GM19043 (cell line): ENCODE data around the gene GAREM1.
A peak's percentile ranks its signal among the peaks of the same experiment; 100 is the strongest.
"Not testable (repeated sequence)": the region's sequence is repeated elsewhere in the genome, so short reads cannot be mapped to it uniquely, and the experiment has no call there.

Source experiments
- ATAC-seq: cut with Tn5 transposase; IDR thresholded peaks from one replicate; pipeline ENCODE4 v1.9.1; 2021; ENCODE audit warnings: low read depth; ENCODE audit not compliant: unreplicated experiment

The GAREM1 gene

DNA sequence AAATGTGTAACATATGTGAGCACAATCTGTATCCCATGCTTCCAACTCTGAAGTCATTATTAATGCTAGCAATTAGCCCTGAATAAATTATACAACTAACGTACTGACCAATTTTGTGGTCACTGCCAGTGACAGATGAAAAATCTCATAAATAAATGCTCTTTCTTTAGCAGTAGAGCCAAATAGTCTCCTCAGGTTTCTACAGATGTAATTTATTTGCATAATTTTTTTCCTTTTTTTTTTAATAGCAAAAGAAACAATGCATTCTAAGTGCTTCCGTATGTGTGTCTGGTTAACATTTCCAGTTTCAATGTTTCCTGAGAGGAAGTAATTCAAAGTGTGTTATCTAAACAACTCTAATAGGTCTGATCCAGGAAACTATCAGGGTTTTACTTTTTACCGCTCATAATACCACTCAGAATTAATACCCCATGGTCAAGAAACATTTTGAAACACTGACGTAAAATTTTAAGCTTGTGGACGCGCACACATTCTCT is 172.5 kb downstream of the GAREM1 start:
- no peak for ATAC-seq

DNA sequence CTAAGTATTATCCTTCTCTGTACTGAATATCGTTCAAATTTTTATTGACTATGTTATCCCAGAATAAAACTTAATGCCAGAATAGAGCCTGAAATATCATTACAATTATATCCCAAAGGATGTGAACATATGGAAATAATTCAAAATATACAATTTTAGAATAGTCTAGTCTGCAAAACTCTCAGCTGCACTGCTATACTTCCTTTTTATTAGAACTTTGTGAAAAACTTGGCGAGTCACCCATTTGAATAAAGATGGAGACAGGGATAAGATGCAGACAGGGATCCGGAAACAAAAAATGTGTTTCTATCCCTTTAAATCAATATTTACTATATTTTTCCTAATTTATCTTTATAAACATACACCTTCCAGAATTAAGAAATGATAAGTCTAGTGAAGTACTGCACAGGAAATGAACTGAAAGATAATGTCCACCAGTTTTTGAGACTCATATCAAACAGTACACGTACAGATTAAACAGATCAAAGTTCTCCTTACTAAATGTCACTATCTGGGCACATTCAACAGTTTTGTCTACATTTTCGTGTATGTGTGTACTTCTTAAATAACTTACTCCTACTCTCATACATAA is 173.0 kb downstream of the GAREM1 start:
- ATAC-seq, result no peak

DNA sequence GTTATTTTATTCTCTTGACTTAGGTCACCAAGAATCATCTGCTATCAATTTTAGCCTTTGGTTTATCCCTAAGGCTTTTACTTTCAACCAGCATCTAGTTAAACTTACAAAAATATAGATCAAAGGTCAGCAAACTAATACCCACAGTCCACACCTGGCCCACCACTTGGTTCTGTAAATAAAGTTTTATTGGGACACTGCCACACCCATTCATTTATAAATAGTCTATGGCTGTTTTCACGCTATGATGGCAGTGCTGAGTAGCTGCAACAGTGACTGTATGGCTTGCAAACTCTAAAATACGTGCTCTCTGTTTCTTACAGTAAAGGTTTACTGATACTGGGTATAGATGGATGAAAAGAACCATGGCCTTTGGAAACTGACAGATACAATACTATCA is 173.8 kb downstream of the GAREM1 start:
- no peak for ATAC-seq

DNA sequence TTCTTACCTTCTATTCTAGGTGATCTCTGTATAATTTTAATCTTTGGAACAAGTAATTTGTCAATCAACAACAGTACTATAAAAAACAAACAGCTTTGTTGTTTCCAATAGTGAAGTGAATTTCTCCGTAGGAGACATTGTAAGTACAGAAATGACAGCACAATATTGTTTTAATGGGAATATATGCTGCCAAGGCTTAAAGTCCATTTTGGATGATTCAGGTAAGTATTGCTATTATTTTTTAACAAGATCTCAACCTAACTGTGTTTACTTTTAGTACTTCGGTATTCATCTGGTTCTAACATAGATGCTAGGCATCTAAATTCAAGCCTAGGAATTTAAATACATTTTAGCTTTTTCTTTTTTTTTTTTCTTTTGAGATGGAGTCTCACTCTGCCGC is 175.1 kb downstream of the GAREM1 start:
- no peak for ATAC-seq

DNA sequence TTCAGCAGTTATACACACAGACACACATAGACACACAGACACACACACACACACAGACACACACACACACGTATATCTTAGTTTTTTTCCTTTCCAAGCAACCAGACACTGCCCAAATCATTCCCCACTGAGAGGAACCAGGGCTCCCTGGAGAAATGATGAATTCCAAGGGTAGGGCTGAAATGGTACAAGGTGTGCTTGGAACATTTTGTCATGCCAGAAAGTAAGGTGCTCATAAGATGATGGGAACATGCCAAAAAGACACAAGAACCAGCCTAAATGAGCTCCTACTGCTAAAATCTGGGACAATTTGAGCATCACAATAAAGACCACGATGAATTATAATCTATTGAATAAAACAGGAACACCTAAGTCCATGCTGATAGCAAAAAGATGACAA is 177.6 kb downstream of the GAREM1 start:
- no peak for ATAC-seq

DNA sequence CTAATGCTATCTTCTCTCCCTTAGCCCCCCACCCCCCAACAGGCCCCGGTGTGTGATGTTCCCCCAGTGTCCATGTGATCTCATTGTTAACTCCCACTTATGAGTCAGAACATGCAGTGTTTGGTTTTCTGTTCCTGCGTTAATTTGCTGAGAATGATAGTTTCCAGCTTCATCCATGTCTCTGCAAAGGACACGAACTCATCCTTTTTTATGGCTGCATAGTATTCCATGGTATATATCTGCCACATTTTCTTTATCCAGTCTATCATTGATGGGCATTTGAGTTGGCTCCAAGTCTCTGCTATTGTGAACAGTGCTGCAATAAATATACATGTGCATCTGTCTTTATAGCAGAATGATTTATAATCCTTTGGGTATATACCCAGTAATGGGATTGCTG is 179.1 kb downstream of the GAREM1 start:
- not testable (repeated sequence) for ATAC-seq

DNA sequence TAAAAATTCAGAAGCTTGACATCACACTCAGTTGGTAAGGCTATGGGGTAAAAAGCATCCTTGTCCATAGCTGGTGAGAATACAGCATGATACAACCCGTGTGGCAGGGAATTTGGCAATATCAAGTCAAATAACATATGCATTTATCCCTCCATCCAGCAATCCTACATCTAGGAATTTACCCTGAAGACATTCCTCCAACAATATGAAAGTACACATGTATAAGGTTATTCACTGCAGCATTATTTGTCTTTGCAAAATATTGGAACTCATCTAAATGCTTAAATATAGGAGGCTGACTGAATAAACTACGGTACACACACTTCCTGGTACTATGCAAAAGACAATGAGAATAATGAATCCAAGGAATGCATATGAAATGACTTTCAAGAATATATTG is 179.9 kb downstream of the GAREM1 start:
- no peak for ATAC-seq

DNA sequence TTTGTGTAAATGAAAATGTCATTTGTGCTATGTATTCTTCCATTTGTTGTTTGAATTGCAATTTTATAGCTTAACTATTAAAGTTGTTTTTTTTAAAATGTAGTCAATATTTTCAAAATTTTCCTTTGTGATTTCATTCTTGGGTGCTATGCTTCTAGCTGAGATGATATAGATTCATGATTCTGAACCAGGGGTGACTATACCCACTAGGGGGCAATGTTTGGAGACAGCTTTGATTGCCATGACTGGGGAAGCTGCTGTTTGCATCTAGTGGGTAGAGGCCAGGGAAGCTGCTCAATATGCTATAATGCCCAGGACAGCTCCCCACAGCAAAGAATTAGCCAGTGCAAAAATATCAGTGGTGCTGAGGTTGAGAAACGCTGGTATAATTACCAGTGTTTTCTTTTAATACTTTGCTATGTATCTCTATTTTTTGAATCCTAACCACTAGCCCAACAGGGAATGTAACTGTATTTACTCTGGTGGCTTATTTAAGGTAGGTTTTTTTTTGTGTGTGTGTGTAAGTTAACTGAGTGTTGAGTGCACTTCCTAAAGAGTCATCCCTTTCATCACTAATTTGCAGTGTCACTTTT is 181.1 kb downstream of the GAREM1 start:
- peak; percentile 74 for ATAC-seq

DNA sequence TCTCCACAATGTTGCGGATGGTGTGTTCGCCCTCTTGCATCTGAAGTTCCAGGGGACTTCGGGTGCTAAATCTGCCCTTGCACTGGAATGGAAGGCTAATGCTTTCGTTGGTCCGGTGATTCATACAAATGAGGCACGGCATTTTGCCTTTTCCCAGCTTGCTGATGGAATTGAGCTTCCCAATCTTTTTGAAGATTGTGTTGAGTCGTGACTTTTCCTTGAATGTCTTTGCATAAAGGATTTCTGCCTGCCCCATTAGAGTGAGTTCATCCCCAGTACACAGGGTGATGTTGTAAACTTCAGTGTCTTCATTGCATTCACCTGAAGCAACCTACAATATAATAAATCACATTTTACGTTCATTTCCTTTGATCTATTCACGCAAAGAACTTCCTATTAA is 182.8 kb downstream of the GAREM1 start:
- no peak for ATAC-seq

DNA sequence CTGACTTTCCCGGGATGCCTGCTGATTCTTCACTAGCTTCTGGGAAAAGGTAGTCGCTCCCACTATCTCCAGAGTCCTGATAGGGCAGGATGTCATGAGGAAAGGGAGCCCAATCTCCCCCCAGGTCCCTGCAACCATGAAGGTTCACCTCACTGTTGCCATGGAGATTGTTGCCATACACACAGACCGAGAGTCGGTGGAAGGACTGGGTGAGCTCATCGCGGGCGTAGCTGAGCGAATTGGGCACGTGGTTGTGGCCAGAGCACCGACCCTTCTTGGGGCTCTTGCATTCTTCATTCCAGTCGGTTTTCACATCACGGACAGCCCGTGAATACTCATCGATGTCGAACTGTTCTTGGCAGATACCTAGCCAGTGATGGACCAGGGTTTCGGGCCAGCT is 183.4 kb downstream of the GAREM1 start:
- no peak for ATAC-seq

DNA sequence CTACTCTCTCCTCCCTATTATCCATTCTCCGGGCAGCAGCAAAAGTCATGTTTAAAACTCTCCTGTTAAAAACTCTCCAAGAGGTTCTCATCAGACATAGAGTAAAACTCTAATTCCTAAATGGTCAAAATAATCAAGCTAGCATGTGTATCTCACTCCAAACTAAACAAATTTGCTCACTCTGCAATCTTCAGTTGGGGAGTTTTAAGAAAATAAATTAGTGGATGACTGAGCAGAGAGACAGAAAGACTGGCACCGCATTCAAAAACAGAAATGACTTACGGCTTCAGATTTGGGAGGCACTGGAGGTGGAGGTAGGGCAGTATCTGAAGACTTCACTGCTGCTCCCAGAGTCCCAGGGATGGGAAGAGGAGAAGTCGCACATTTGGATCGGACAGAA is 183.9 kb downstream of the GAREM1 start:
- no peak for ATAC-seq

DNA sequence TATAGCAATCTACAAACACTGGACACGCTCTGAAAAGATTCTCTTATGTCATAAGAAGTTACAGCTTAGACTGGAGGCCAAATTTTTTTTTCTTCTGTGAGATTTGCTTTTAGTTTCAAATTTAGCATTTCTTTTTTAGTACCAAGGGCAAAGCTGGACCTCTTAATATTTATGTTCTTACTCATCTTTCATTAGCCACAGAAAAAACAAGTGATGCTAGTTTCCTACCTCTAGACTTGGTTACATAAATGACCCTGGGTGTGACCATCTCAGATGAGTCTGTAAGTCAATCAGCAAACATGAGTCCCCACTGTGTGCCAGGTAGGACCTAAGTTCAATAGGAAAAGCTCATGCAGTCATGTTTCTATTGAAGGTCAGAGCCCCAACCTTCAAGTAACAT is 186.4 kb downstream of the GAREM1 start:
- ATAC-seq, result no peak

DNA sequence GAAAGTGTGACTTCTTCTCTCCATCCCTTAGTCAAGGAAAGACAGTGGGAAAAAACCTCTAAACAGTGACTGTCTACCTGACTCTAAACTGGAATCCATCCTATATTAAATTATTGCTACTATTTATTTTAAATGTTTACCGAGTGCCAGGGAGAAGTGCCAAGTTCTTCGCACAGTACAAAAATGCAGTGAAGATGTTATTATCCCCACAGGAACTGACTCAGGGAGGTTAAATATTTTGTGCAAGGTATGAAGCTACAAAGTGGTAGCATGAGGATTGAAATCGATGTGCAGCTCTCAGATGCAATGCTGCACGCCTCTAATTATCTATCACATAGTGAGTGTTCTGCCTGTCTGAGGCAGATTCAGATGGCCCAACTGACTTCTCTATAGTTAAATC is 189.8 kb downstream of the GAREM1 start:
- no peak for ATAC-seq

DNA sequence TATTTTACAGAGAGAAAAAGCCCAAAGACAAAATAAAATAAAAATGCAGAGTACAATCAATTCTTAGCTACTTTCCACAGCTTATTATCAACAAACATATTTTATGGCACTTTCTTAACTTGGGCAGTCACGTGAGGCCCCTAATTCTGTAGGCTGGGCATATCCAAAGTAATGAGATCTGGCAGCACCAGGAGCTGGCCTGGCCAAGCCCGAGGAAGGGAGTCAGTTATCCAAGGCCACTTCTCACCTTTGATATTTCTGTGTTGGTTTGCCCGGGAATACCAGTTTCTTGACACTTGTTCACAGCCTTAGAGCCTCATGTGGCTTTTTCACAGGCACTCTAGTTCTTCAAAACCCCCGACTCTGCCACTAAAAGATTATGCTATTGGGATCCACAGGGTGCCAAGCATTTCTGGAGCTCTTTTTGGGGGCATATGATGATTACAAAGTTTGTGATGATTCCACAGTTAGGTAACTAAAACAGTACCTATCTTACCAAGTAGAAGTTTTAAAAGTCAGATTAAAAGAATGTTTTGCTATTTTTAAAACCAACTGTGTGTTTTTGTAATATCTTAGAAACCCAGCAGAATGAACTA is 190.4 kb downstream of the GAREM1 start:
- no peak for ATAC-seq

DNA sequence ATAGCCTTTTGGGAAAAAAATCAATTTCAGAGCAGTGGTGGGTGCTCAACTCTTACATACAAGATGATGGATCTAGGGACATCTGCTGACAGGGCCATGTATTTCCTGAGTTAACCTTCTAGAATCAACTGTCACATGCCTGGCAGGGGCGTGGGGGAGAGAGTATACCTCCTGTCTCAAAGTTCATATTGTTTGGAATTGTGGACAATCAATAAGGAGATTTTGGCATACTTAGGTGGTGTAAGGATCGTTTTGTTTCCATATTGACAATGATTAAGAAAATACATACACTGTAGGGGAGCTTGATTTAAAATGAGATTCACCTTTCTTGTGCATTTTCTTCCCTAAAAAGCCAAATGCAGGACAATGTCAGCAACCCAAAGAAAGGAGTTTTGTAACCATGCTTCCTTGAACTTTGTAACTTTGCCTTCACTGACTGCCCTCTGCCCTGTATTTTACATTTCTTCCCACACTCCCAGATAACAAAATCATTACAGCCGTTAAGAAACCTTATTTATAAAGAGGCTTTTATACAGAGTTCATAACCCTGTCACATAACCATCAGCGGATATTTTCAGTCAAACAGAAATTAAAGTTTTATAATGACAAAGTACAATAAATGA is 192.4 kb downstream of the GAREM1 start:
- ATAC-seq, result no peak

DNA sequence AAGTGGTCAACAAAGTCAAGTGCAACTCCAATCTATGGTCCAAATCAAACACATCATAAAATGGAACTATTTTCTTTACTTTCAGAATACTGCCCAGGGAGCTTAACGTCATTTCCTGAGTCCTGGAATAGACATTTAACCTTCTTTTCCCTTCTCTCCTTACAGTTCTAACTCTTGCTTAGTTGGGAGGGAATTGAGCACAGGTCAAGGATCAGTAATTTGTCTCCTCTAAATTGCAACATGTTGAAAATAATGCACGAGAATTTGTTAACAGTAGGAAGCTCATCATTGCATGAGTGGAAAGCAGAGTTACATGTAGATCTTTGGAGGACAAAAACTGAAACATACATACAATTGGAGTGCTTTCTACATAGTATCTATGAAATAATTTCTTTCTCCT is 193.1 kb downstream of the GAREM1 start:
- no peak for ATAC-seq

DNA sequence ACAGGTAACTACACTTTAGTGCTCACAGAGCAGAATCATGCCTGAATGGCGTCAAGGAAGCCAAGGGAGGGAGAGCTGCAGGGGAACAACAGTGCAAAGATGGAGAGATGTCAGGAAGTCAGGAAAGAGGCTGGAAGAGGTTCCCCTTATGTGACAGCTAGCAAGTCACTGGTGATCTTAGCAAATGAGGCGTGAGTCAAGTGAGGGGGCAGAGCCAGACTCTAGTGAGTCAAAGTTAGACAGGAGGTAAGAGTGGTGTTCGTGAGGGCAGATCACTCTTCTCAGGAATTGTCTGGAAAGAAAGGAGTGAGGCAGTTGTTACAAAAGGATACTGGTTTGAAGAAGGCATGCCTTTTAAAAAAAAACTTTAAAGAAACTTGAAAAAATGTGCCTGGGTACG is 193.8 kb downstream of the GAREM1 start:
- no peak for ATAC-seq

DNA sequence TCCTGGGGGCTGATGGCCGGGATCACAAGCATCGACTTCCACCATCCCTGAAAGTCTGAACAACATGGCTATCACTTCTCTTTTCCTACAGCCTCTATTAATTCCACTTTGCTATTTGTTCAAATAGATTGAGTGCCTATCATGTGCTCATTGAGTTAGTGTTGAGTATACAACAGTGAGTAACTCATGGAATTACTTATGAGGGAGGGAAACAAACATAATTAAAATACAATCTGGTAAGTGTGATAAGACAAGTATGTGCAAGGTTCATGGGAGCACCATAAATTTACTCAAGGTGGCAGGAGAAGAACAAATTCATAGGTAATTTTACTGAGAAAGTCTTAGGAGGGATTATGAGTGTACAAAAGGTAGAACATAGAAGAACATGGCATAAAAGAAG is 194.4 kb downstream of the GAREM1 start:
- ATAC-seq, result no peak

DNA sequence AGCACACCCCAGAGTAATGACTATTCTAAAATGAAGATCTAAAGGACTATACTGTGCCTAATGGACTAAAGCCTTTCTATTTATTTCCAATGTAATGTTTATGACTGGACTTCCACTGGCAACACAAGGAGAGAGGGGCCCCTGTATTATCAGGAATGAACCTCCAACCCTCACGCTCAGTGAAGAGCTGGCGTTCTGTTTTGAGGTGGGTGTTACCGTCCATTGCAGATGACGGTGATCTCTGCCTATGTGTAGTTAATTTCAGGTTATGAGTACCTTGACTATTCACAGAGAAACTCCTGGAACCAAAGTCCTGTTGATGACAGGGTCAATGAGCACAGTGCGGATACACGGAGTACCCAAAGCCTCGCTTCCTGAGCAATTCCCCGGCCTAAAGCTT is 195.5 kb downstream of the GAREM1 start:
- no peak for ATAC-seq

DNA sequence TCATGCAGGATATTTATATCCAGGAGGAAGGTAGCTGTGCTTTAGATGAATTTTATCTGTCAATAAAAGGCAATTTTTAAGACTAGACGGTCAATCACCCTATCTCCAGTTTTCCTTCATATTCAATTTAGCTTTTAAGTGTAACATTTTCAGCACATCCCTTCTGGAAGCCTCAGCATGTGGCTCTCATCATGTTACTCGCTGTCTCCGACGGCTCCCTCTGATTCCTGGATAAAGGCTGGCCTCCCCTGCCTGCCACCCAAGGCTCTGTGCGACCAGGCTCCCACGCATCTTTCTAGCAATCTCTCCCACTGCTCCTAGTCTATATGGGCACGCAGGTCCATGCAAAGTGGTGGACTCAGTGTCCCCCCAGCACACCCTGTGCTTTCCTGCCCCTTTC is 196.4 kb downstream of the GAREM1 start:
- no peak for ATAC-seq

DNA sequence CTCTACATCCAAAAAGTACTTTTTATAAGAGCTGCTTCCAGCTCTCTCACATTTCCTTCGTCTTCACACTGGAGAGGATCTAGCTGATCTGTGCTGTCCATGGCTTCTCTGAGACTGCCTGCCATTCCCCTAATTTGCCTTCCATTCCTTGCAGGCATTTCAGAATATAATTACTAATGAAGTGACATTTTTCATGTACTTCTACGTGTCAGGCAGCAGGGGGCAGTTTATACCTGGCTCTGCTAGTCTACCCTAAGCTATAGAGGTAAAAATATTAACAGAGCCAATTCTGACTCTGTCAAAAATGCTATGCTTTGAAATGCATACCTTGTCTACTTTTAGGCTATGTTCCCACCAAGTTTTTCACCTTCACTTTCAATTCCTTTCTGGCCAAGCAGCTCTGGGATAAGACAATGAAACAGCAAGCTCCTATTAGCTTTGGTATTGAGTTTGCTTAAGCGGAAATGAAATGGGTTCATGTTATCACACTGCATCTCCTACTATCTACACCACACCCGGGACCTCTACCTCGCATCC is 198.9 kb downstream of the GAREM1 start:
- peak; percentile 59 for ATAC-seq

DNA sequence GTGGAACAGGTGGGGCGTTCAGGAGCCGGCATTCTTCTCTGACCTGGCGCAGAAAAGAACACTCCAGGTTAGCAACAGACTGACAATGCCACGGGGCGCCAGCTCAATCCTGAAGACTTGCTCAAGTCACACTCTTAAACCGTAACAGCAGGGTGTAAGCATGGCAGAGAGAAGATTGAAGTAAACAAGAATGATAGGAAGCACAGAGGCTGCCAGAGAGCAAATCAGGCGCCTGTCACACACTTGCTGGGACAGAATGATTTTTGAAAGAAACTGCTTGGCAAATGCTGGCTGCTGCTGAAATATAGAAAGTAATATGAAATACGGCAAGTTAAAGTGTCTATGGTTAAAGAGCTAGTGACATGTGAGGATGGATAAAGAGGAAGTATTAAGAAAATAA is 200.3 kb downstream of the GAREM1 start:
- ATAC-seq, result no peak
